ENCODE results near the gene PRKCB.

- TF ChIP-seq CTCF (conservative IDR thresholded peaks at IDR 0.05; ENCODE audit: low read length), result no peak
- no peak for TF ChIP-seq EZH2phosphoT487 (IDR thresholded peaks at IDR 0.05; ENCODE audit: borderline replicate concordance)
Measured at GRCh38 chr16:24168856-24169255, 333.1 kb downstream of the PRKCB start.
